ENCODE measurements around the gene SH3RF3. TPM values are rescaled to one million over a fixed set of nuclear protein-coding genes. Genes with fewer than 3 reads are reported as not detected.

The SH3RF3 gene
- total and polyA plus RNA-seq, 4 donors: 2.9 to 9.7 (median 8.6) TPM

DNA sequence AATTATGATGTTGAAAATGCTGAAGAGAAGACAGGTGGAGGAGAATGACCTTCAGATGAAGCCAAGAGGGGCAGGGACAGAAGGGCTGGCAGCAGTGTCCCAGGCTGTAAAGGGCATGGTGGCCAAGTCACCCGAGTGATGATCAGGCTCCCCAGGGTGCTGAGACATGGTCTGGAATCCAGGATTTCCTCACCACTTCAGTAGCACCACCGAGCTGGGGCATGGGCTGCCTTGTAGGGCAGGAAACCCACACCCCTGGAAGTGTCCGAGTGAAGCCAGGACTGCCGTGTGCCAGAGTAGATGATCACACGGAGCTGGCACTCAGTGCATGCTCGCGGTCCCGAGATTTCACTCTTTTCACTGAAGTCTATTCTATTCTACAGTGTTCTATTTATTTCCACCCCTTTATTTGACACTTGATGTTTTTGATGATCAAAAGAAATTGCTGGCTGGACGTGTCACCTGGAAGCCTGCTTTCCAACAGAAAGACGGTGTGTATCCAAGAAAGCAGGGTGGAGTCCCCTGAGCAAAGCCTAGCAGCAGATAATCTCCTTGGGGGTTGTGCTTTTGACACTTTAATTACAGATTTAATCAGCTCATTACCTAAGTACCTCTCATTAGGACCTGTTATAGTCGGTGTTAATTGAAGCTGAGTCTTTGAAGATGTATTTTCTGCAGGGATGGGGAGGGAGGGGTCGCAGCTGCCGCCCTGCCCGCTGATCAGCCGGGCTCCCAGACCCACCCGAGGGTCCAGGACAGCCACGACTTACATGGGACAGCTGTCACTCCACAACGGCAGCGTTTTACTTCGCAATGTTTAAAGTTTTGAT, 392.4 kb downstream of the SH3RF3 start:
- Histone ChIP-seq H3K4me1 (ENCODE audit: control insufficient read depth in 5 of 5, insufficient read depth in 5 of 5, low read length in 5 of 5) (no peaks in the 10 kb centered on the region), H3K9me3 (ENCODE audit: control insufficient read depth in 4 of 4, insufficient read depth in 3 of 4, low read length in 3 of 4) (no peaks in the 10 kb centered on the region), H3K27ac (ENCODE audit: low read depth in 1 of 2, low read length in 1 of 2) (no peak overlapping the region), H3K9ac (ENCODE audit: insufficient read depth in 1 of 2, low read length in 2 of 2) (no peak overlapping the region), H3K4me3 (no peak overlapping the region), H3K36me3 (ENCODE audit: control insufficient read depth in 4 of 4, insufficient read depth in 4 of 4, low read length in 4 of 4) (no peaks in the 10 kb centered on the region), H3K27me3 (ENCODE audit: control insufficient read depth in 3 of 3, insufficient read depth in 3 of 3, low read length in 2 of 3) (no peaks in the 10 kb centered on the region)
- 69 to 83% methylated on average over 20 of the region's 20 CpGs for WGBS, 2 donors
- TF ChIP-seq, protein P1, sequence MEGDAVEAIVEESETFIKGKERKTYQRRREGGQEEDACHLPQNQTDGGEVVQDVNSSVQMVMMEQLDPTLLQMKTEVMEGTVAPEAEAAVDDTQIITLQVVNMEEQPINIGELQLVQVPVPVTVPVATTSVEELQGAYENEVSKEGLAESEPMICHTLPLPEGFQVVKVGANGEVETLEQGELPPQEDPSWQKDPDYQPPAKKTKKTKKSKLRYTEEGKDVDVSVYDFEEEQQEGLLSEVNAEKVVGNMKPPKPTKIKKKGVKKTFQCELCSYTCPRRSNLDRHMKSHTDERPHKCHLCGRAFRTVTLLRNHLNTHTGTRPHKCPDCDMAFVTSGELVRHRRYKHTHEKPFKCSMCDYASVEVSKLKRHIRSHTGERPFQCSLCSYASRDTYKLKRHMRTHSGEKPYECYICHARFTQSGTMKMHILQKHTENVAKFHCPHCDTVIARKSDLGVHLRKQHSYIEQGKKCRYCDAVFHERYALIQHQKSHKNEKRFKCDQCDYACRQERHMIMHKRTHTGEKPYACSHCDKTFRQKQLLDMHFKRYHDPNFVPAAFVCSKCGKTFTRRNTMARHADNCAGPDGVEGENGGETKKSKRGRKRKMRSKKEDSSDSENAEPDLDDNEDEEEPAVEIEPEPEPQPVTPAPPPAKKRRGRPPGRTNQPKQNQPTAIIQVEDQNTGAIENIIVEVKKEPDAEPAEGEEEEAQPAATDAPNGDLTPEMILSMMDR (IDR thresholded peaks at IDR 0.05; ENCODE audit: control extremely low read depth, extremely low read depth): no peak
- ATAC-seq (ENCODE audit: insufficient read depth, low FRiP score) (no peak), DNase-seq (no peak)

DNA sequence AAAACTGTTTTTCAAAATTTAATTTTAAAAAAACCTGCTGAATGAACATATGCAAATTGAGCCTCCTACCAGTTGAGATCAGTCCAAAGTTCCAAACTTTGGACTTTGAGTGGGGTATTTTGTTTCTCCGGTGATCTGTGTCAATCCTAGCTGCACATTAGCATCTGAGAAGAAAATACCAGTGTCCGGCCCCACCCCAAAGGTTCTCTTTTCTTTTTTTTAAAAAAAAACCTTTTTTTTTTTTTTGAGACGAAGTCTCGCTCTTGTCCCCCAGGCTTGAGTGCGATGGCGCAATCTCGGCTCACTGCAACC, 393.0 kb downstream of the SH3RF3 start:
- TF ChIP-seq, protein P1 (IDR thresholded peaks at IDR 0.05; ENCODE audit: control extremely low read depth, extremely low read depth): no peak
- no peak for DNase-seq
- no peak overlapping the region for H3K4me3 ChIP-seq
- no peaks in the 10 kb centered on the region for H3K36me3 ChIP-seq (ENCODE audit: control insufficient read depth in 4 of 4, insufficient read depth in 4 of 4, low read length in 4 of 4)
- H3K27me3 ChIP-seq (ENCODE audit: control insufficient read depth in 3 of 3, insufficient read depth in 3 of 3, low read length in 2 of 3): no peaks in the 10 kb centered on the region
- no peak overlapping the region for H3K27ac ChIP-seq (ENCODE audit: low read depth in 1 of 2, low read length in 1 of 2)
- no peaks in the 10 kb centered on the region for H3K9me3 ChIP-seq (ENCODE audit: control insufficient read depth in 4 of 4, insufficient read depth in 3 of 4, low read length in 3 of 4)
- WGBS, 2 donors: 90 to 93% methylated on average over 7 of the region's 7 CpGs
- no peak for ATAC-seq (ENCODE audit: insufficient read depth, low FRiP score)
- no peak overlapping the region for H3K9ac ChIP-seq (ENCODE audit: insufficient read depth in 1 of 2, low read length in 2 of 2)
- no peaks in the 10 kb centered on the region for H3K4me1 ChIP-seq (ENCODE audit: control insufficient read depth in 5 of 5, insufficient read depth in 5 of 5, low read length in 5 of 5)

DNA sequence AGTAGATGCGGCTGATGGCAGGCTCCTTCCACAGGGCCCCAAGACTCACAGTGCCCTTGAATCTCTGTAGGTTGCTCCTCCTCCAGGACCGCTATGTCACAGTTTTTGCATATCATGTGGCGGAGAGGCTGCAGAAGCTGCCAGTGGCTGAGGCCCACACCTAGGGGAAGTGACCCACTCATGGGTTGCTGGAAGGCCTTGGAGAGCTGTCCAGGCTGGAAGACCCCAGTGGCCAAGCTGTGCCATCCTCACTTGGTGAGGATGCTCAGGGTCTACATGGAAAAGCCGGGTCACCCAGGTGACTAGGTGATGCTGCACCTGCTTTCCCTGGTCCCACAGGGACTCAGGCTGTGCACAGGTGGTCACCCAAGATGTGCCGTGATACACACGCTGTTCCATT, 394.1 kb downstream of the SH3RF3 start:
- TF ChIP-seq, protein P1 (IDR thresholded peaks at IDR 0.05; ENCODE audit: control extremely low read depth, extremely low read depth): no peak
- H3K9ac ChIP-seq (ENCODE audit: insufficient read depth in 1 of 2, low read length in 2 of 2): no peak overlapping the region
- no peaks in the 10 kb centered on the region for H3K36me3 ChIP-seq (ENCODE audit: control insufficient read depth in 4 of 4, insufficient read depth in 4 of 4, low read length in 4 of 4)
- no peak overlapping the region for H3K27ac ChIP-seq (ENCODE audit: low read depth in 1 of 2, low read length in 1 of 2)
- 75 to 80% methylated on average over 6 of the region's 6 CpGs for WGBS, 2 donors
- no peaks in the 10 kb centered on the region for H3K27me3 ChIP-seq (ENCODE audit: control insufficient read depth in 3 of 3, insufficient read depth in 3 of 3, low read length in 2 of 3)
- ATAC-seq (ENCODE audit: insufficient read depth, low FRiP score) (no peak), DNase-seq (no peak)
- no peak overlapping the region for H3K4me3 ChIP-seq
- H3K9me3 ChIP-seq (ENCODE audit: control insufficient read depth in 4 of 4, insufficient read depth in 3 of 4, low read length in 3 of 4): no peaks in the 10 kb centered on the region
- H3K4me1 ChIP-seq (ENCODE audit: control insufficient read depth in 5 of 5, insufficient read depth in 5 of 5, low read length in 5 of 5): no peaks in the 10 kb centered on the region

Measured in lung (tissue), 12 donors.